ENCODE results near the gene S100A7A. TPM values are rescaled to one million over a fixed set of nuclear protein-coding genes. Genes with fewer than 3 reads are reported as not detected.
"Not testable (repeated sequence)": the region's sequence is repeated elsewhere in the genome, so short reads cannot be mapped to it uniquely, and the experiment has no call there.

The S100A7A gene
- total RNA-seq, 1 donor from 2014 or later, result not detected

DNA sequence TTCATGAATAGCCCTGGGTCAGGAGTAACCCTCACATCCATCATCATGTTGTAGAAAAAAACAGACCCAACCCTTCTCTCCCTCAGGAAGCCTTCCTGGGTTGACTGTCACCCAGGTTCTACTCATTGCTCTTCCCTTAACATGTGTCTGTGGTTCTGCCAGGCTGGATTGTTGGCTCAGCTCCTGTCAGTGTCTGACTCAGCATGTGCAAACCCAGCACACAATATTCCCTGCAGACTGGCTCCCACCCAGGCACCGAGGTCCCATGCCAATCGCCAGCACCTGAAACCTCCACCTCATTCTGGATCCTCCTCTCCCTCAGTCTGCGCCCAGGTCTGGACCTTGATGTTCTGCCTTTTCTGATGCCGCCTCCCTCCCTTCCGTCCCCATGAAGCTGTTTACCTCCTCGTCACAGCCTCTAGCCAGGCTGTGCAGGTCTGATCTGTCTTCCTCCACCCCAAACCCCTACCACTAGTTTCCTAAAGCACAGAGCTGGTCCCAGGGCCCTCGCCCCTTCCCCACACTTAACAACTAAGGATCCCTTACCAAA lies 21.1 kb upstream of the S100A7A start:
- DNase-seq (ENCODE audit: low read depth in 2 of 2), result no peak

- no peak for DNase-seq (ENCODE audit: low read depth in 2 of 2)
These were observed 20.5 kb upstream of the S100A7A start for GRCh38 chr1:153395776-153396175.

DNA sequence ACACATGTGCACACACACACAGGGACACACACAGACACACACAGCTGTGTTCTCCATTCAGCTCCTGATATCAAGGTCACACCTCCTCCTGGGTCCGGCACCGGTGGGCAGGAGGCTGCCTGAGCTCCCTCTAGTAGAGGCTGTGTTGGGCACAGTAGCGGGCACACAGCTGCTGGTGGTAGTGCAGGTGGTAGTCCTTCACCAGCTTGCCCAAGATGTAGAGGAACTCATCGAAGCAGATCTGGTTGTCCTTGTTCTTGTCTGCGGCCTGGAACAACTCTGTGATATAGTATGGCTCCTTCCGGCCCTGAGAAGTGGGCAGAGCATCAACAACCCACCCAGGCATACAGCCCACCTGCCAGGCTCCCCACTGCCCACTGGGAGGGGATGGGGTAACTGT lies 19.9 kb upstream of the S100A7A start:
- DNase-seq (ENCODE audit: low read depth in 2 of 2), result no peak

- no peak for DNase-seq (ENCODE audit: low read depth in 2 of 2)
These were observed 19.0 kb upstream of the S100A7A start for GRCh38 chr1:153397051-153397923.

GRCh38 chr1:153397924-153398651 lies 18.2 kb upstream of the S100A7A start:
- DNase-seq (ENCODE audit: low read depth in 2 of 2), result no peak

DNA sequence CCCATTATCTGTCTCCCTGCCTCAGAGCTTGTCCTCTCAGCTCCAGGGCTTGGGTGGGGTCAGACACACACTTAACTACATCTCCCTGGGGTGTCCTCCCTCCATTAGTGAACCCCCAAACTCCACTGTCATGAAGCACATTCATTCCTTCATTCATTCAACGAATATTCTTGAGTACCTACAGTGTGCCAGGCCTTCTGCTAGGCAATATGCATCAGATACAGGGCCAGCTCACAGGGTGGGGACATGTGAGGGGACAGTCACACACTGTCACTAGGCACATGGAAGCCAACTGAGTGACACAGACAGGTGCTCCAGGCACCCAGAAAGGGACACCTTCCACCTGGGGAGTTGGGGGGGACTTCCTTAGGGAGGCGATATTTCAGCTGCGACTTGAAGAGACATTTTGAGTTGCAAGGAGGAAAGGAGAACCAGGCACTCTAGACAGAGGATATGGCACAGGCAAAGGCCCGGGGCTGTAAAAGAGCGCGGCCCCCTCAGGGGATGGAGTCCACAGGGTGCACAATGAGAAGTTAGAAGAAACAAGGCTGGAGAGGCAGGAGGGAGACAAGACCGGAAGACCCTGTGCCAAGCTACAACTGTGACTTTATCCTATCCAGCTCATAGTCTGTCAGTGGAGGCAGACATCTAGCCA lies 16.8 kb upstream of the S100A7A start:
- no peak for DNase-seq (ENCODE audit: low read depth in 2 of 2)

- no peak for DNase-seq (ENCODE audit: low read depth in 2 of 2)
These were observed 16.1 kb upstream of the S100A7A start for GRCh38 chr1:153400244-153400643.

GRCh38 chr1:153401461-153401860 lies 14.9 kb upstream of the S100A7A start:
- no peak for DNase-seq (ENCODE audit: low read depth in 2 of 2)

DNA sequence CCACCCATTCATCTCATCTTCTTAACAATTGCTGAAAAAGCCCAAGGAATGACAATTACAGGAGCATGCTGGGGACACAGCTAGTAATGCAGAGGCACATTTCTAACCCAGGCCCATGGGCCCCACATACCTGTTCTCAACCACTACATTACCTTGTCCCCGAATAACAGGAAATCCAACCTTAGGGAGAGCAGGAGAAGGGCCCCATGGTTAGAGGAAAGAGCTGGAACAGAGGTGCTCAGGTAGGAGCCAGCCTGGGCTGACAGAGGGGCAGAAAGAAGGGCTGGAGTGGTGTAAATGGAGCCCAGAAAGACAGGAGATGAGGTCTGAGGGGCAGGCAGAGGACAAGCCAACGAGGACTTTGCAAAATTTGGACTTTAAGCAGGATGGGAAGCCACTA lies 14.1 kb upstream of the S100A7A start:
- DNase-seq (ENCODE audit: low read depth in 2 of 2), result no peak

DNA sequence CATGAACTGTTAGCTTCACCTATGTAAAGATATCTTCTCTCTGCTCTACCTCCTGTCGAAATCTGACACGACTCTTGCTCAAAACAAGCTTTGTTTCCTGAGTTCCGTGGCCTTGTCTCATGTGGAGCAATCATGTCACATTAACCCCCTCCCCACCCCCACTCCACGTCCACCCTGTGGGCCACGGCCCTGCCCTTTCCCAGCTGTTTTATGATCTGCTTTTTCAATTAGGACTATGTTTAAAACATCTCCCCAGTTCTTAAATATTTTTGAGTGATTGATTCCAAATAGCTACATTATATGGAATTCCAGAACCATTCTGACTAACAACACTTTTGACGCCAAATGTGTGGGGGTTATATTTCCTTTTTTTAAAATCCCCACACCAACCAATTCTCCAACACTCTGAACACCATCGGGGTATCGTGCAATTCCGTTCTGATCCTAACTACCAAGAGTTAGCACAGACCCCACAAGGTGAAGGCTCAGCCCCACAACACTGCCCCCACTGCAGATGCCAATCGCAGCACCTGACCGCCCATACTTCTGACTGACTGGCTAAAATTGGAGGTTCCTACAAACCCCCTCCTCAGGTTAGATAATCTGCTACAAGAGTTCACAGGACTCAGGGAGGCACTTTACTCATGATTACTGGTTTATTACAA lies 12.8 kb upstream of the S100A7A start:
- no peak for DNase-seq (ENCODE audit: low read depth in 2 of 2)

DNA sequence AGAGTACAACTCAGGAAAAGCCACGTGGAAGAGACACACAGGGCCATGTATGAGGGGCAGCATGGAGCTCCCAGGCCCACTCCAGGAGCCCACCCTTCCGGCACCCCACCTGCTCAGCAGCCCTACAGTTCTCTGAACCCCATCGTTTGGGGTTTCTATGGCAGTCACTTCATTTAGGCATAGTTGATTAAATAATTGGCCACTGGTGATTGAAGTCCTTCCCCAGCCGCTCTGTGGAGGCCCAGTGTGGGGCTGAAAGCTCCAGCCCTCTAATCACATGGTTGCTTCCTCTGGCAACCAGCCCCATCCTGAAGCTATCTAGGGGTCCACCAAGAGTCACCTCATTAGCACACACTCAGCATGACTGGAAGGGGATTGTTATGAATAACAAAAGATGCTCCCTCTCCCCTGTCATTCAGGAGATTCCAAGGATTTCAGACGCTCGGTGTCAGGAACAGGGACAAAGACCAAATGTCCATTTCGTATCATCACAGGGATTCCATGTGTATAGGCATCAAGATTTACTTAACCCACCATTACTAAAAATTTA lies 12.2 kb upstream of the S100A7A start:
- DNase-seq (ENCODE audit: low read depth in 2 of 2), result no peak

GRCh38 chr1:153404768-153405167 lies 11.6 kb upstream of the S100A7A start:
- DNase-seq (ENCODE audit: low read depth in 2 of 2), result peak; percentile 4 to 7

DNA sequence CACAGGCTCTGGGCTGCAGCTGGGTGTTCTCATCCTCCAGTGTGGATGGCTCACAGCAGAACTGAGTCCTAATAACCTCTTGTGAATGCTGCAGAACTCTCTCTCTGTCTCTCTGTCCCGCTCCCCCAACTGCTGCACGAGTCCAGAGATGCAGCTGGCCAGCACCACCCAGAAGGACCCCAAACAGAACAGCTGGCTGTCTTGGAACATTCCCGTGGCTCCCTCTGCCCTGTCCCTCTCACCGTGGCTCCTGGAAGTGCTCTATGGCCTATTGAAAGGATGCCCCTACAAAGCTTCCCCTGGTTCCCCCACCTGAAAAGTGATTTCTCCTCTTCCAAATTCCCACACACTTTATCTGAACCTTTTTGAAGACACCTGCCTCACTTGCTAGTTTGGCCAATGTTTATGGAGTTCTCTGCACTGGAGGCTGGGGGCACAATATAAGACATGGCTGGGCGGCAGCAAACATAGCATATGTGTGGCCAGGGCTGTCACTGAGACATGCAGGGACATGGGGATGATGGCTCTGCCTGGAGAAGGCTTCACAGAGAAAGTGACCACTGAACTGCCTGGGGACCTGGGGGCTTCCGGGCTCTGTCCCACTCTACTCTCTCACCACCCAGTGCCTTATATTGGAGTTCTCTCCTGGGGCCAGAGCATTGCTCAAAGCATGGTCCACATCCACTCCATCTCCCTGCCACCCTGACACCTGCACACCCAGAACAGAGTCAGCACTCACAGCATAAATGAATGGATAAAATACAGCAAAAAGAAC lies 10.3 kb upstream of the S100A7A start:
- not testable (repeated sequence) for DNase-seq (ENCODE audit: low read depth in 2 of 2)

DNA sequence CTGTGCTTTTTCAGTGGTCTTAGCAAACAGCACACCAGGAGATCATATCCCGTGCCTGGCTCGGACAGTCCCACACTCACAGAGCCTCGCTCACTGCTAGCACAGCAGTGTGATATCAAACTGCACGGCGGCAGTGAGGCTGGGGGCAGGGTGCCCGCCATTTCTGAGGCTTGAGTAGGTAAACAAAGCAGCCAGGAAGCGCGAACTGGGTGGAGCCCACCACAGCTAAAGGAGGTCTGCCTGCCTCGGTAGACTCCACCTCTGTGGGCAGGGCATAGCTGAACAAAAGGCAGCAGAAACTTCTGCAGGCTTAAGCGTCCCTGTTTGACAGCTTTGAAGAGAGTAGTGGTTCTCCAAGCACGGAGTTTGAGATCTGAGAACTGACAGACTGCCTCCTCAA lies 9.0 kb upstream of the S100A7A start:
- DNase-seq (ENCODE audit: low read depth in 2 of 2), result not testable (repeated sequence)

DNA sequence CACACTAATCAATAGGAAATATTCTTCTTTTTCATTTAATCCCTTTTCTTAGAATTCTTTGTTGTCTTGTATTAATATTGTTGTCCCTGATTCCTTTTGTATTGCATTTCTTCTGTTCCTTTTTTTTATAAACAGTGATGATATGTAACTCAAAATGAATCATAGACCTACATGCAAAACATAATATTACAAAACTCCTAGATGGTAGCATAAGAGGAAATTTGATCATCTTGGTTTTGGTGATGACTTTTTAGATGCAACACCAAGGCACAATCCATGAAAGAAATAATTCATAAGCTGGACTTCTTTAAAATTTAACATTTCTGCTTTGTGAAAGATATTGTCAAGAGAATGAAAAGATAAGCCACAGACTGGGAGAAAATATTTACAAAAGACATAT lies 2.4 kb upstream of the S100A7A start:
- DNase-seq (ENCODE audit: low read depth in 2 of 2), result not testable (repeated sequence)

DNA sequence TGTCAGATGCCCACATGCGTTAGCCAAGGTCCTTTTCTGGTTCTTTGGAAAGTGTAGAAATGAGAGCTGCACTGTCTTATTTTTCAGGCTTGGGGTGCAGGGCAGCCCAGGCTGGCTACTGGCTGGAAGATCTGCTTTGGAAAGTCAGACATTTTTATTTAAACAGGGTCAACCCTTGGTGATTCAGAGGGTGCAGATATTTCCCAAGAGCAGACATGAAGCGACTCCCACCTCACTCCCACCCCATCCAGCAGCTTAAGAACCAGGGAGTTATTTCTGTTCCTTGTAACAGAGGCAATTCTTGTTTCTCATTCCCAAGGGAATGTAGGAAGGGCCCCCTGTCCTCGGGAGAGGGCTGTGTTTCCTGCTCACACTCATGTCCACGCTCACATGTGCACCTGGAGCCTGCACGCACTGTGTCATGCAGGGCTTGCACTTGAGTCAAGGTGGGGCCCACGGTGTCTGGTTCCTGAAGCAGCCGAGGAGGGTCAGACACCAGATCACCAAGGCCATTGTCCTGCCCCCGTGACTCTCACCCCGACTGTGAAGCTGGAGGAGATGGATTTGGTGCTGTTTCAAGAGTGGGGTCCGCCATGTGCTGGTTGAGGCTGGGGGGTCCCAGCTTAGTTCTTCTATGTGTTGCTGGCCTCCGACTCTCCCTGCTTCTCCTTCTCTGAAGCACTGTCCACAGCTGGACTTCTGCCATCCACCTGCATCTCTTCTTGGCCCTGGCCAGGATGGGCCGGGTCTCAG lies 992 bp downstream of the S100A7A start:
- no peak for DNase-seq (ENCODE audit: low read depth in 2 of 2)

DNA sequence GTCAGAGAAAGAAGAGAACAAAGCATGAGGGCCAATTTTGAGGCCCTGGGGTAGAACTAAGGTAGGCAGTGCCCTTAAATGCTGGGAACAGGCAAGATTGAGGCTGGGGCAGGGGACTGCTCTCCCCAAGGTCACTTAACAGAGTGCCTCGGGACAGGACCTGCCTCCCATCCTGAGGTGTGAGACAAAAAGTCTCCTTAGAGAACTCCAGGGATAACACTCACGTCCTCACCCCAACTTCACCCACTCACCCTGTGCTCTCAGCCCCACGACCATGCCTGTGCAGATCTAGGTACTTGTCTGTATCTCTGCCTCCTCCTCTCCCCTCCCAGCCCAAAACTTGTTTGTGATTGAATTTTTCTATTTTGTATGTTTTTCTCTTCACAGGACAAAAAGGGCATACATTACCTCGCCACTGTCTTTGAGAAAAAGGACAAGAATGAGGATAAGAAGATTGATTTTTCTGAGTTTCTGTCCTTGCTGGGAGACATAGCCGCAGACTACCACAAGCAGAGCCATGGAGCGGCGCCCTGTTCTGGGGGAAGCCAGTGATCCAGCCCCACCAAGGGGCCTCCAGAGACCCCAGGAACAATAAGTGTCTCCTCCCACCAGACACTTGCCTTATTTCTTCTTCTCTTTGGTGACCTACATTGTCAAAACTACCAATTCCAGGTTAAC lies 2.6 kb downstream of the S100A7A start:
- not testable (repeated sequence) for DNase-seq (ENCODE audit: low read depth in 2 of 2)

DNA sequence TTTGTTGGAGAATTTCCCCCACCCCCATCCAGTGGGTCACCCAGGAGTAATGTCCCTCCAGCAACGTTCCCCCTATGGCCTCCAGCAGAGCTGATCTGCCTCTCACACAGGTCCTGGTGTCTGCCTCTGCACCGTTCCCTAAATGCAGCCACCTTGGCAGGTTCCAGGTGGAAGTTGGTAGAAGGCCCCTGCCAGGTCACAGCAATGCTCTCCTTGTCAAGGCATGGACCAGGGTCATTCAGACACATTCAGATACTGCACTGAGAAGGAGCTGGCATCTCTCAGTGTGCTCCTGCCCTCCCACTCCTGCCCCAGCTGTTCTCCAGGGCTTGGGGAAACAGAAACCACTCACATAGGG lies 3.1 kb downstream of the S100A7A start:
- not testable (repeated sequence) for DNase-seq (ENCODE audit: low read depth in 2 of 2)

DNA sequence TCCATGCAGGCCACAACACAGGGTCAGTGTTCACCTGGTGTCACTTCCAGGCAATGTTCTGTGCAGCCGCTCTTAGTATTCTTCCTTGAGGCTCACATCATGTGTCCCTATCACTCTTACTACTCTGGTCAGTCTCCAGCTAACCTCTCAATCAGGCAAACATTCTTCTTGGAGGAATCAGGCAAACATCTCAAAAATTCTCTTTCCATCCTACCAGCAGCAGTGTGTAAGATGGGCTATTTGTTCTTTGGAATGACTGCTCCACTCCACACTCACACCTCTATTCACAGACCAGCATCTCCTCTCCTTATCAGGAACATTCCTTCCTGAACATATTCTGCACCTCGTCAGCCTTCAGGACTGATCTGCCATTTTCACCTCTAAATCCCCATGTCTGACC lies 4.0 kb downstream of the S100A7A start:
- no peak for DNase-seq (ENCODE audit: low read depth in 2 of 2)

Measured in lung microvascular endothelial cell (primary cell).